ENCODE data around the gene SUPT3H.

- TF ChIP-seq, protein P1, sequence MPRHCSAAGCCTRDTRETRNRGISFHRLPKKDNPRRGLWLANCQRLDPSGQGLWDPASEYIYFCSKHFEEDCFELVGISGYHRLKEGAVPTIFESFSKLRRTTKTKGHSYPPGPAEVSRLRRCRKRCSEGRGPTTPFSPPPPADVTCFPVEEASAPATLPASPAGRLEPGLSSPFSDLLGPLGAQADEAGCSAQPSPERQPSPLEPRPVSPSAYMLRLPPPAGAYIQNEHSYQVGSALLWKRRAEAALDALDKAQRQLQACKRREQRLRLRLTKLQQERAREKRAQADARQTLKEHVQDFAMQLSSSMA (CRISPR knock-in tag; IDR thresholded peaks at IDR 0.05), result no peak
- TF ChIP-seq IRF2 (CRISPR knock-in tag; IDR thresholded peaks at IDR 0.05), result no peak
- TF ChIP-seq, protein P2, sequence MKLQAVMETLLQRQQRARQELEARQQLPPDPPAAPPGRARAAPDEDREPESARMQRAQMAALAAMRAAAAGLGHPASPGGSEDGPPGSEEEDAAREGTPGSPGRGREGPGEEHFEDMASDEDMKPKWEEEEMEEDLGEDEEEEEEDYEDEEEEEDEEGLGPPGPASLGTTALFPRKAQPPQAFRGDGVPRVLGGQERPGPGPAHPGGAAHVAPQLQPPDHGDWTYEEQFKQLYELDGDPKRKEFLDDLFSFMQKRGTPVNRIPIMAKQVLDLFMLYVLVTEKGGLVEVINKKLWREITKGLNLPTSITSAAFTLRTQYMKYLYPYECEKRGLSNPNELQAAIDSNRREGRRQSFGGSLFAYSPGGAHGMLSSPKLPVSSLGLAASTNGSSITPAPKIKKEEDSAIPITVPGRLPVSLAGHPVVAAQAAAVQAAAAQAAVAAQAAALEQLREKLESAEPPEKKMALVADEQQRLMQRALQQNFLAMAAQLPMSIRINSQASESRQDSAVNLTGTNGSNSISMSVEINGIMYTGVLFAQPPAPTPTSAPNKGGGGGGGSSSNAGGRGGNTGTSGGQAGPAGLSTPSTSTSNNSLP (IDR thresholded peaks at IDR 0.05; ENCODE audit: low read depth, low read length), result no peak
- TF ChIP-seq ZNF574 (CRISPR knock-in tag; IDR thresholded peaks at IDR 0.05), result no peak
- TF ChIP-seq CTCF (CRISPR knock-in tag; IDR thresholded peaks at IDR 0.05), result no peak
- TF ChIP-seq GATAD2A (CRISPR knock-in tag; IDR thresholded peaks at IDR 0.05), result no peak
- no peak for TF ChIP-seq NFE2L1 (CRISPR knock-in tag; IDR thresholded peaks at IDR 0.05; ENCODE audit: borderline replicate concordance)
- TF ChIP-seq SAFB2 (CRISPR knock-in tag; IDR thresholded peaks at IDR 0.05; ENCODE audit: borderline replicate concordance, low read depth), result no peak
These were observed 345.3 kb downstream of the SUPT3H start for GRCh38 chr6:45032426-45032825.

Measured in HepG2 (cell line).